Bronchus fibroblast of lung (primary cell): ENCODE measurements around the gene RBMS2. TPM values are rescaled to one million over a fixed set of nuclear protein-coding genes. Genes with fewer than 3 reads are reported as not detected.

Source experiments
- total RNA-seq: library from RNA; depleted of rRNA; stranded (reverse); fragments of >200 nt; gene quantifications from 2 replicates; pipeline ENCODE4 v1.2.3, GENCODE V29; 2015

RBMS2 gene, protein sequence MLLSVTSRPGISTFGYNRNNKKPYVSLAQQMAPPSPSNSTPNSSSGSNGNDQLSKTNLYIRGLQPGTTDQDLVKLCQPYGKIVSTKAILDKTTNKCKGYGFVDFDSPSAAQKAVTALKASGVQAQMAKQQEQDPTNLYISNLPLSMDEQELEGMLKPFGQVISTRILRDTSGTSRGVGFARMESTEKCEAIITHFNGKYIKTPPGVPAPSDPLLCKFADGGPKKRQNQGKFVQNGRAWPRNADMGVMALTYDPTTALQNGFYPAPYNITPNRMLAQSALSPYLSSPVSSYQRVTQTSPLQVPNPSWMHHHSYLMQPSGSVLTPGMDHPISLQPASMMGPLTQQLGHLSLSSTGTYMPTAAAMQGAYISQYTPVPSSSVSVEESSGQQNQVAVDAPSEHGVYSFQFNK
- 12.2 and 12.6 TPM in 2 replicates for total RNA-seq

DNA sequence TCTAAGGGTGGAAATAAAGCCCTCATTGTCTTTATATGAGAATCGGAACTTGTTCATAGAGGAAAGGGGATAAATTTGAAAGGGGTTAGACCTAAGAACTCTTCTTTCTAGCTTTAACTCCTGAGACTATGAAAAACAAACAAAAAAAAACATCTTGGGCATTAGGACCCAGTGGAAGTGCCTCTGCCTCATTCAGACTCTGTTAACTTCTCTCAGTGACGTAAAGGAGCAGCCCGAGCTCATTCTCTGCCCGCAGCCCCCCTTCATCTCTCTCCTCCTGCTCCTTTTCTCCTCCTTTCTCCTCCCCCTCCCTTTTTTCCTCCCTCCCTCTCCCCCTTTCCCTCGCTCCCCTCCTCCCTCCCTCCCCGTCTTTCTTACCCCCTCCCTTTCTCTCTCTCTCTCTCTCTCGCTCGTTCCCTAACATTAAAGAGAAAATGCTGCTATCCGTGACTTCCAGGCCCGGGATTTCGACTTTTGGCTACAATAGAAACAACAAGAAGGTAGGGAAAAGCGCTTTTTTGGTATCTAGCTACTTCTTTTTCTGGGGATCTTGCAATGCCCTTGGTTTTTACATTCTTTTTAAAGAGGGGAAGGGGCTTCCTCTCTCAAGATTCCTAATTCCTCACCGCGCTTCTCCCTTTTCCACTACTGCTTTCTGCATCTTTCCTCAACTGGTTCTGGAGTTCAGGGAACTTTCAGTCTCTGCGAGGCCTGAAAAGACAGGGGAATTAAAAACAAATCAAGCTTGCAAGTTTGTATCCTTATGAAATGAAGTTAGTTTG is at the start of gene RBMS2:
Gene RBMS2 (plus strand): TSS at position 231 of the 782 bp plus-strand sequence. CDS start 204 bp downstream, at position 435.

DNA sequence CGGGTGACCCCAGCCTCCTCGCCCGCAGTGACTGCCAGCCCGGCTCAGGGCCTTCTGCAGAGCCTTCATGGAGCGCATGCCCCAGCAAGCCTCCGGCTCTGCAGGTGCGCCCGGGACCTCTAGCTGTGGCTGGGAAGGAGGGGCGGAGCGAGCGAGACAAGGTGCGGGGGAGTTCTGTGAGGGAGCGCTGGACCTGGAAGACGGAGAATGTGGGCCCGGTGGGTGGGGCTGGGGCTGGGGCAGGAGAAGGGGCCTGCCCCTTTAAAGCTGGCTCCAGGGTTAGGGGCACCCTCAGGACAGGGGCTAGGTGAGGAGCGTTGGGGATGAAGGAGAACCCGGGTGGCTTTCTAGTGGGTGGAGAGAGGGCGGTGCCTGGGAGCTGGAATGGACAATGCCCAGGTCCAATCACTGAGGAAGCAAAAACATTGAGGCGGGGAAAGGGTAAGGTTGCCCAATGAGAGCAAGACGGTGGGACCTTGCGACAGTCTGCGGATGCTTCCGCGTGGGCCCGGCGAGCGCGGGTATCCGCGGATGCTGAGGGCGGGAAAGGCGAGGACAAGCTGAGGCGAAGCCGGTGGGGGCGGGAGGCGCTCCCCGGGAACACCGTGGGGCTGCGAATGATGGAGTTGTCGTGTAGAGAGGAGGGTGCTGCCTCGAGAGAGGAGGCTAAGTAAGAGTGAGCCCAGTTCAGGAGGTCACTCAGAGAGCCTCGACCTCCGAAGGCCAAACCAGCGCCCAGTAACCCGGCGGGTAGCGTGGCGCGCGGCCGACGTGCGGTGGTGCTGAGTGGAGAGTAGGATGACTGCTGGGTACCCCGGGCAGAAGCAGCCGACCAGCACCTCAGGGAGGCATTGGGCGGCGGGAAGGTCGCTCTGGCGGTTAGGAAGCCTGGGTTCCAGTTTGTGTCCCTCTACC is 33.3 kb upstream of the RBMS2 start, which contains the start of gene GLS2:
Gene GLS2 (minus strand): TSS at position 121 of the 915 bp plus-strand sequence. CDS start 43 bp downstream, at position 78.

DNA sequence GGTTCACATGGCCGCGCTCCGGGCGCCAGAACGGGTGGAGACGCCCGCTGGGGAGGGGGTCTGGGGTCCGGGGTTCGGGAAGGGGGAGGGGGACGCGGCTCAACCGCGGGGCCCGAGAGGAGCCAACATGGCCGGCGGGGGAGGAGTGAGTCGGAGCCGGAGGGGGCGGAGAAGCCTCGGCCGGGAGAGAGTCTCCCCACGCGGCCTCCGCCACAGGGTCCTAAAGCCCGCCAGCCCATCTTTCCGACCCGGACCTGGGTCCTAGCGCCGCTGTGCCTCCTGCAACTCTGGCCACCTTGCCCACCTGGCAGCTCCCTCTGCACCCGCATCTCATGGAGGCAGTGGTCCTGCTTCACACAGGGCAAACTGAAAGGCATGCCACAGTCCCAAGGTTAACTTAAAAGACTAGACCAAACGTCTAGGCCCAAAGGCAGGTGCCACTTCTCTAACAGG is 108.6 kb downstream of the RBMS2 start, which contains the start of gene BAZ2A:
Gene BAZ2A (minus strand): TSS at position 147 of the 453 bp plus-strand sequence. CDS start 12,796 bp downstream, outside the sequence.

Other genes starting within 250 kb of the RBMS2 start
- gene CS, start 221.5 kb upstream of the RBMS2 start, total RNA-seq, result 123 and 126 TPM in 2 replicates
- gene CNPY2, start 205.8 kb upstream of the RBMS2 start, total RNA-seq, result 63.4 and 79.1 TPM in 2 replicates
- gene PAN2, start 187.8 kb upstream of the RBMS2 start, total RNA-seq, result 14.6 TPM in 2 replicates
- gene IL23A, start 182.9 kb upstream of the RBMS2 start, total RNA-seq, result 0.15 TPM in 1 of 2 replicates, not detected in the other
- gene STAT2, start 161.7 kb upstream of the RBMS2 start, total RNA-seq, result 78.0 and 79.9 TPM in 2 replicates
- gene APOF, start 159.0 kb upstream of the RBMS2 start, total RNA-seq, result not detected in 2 replicates
- gene TIMELESS, start 72.4 kb upstream of the RBMS2 start, total RNA-seq, result 22.7 and 24.5 TPM in 2 replicates
- not detected in 2 replicates for gene MIP, start 67.2 kb upstream of the RBMS2 start, total RNA-seq
- gene SPRYD4, start 53.2 kb upstream of the RBMS2 start, total RNA-seq, result 1.2 and 1.3 TPM in 2 replicates
- gene GLS2, start 33.7 kb upstream of the RBMS2 start, total RNA-seq, result under 0.01 TPM in 2 replicates
- gene BAZ2A, start 108.5 kb downstream of the RBMS2 start, total RNA-seq, result 27.7 and 36.3 TPM in 2 replicates
- 585 and 663 TPM in 2 replicates for gene ATP5F1B, start 124.2 kb downstream of the RBMS2 start, total RNA-seq
- 100 and 110 TPM in 2 replicates for gene PTGES3, start 166.5 kb downstream of the RBMS2 start, total RNA-seq
- gene NACA, start 203.5 kb downstream of the RBMS2 start, total RNA-seq, result 1,369 and 1,498 TPM in 2 replicates
- 19.3 and 20.0 TPM in 2 replicates for gene PRIM1, start 230.5 kb downstream of the RBMS2 start, total RNA-seq
- 1.0 and 1.6 TPM in 2 replicates for gene HSD17B6, start 241.5 kb downstream of the RBMS2 start, total RNA-seq